Kasumi-1 (cell line): ENCODE measurements around the gene TNNI3.
"Not testable (repeated sequence)": the region's sequence is repeated elsewhere in the genome, so short reads cannot be mapped to it uniquely, and the experiment has no call there.

Experiments used
- DNase-seq, 2 experiments: peaks; one replicate each; lab custom pipeline; 2025; lab: John Stamatoyannopoulos, UW

Gene TNNI3

GRCh38 chr19:55173186-55173713, 15.7 kb upstream of the TNNI3 start:
- DNase-seq = no peak

GRCh38 chr19:55172741-55173140, 15.2 kb upstream of the TNNI3 start:
- DNase-seq = no peak

GRCh38 chr19:55172318-55172717, 14.8 kb upstream of the TNNI3 start:
- DNase-seq = not testable (repeated sequence)

GRCh38 chr19:55171440-55171839, 13.9 kb upstream of the TNNI3 start:
- DNase-seq = no peak

GRCh38 chr19:55169136-55169535, 11.6 kb upstream of the TNNI3 start:
- no peak for DNase-seq

GRCh38 chr19:55166530-55167268, 9.2 kb upstream of the TNNI3 start, which contains the start of gene DNAAF3:
TSS of gene DNAAF3 (minus strand) at chr19:55166613. CDS start at chr19:55166413, 200 bp downstream.
- peak; percentile 97 to 98 for DNase-seq

- DNase-seq = peak; percentile 94 to 96
These were observed 8.5 kb upstream of the TNNI3 start for GRCh38 chr19:55165952-55166529.

GRCh38 chr19:55161571-55162322, 4.2 kb upstream of the TNNI3 start:
- no peak for DNase-seq

GRCh38 chr19:55160986-55161365, 3.4 kb upstream of the TNNI3 start:
- no peak for DNase-seq

- peak; percentile 94 to 95 for DNase-seq
These were observed 2.8 kb upstream of the TNNI3 start for GRCh38 chr19:55160128-55160985.

- no peak for DNase-seq
These were observed 1.6 kb upstream of the TNNI3 start for GRCh38 chr19:55158848-55159749.

GRCh38 chr19:55158423-55158822, 891 bp upstream of the TNNI3 start:
- no peak for DNase-seq

GRCh38 chr19:55156202-55157063, 1.1 kb downstream of the TNNI3 start:
- DNase-seq = no peak

GRCh38 chr19:55155784-55156183, 1.7 kb downstream of the TNNI3 start:
- DNase-seq = not testable (repeated sequence)

GRCh38 chr19:55153652-55154264, 3.8 kb downstream of the TNNI3 start:
- DNase-seq = no peak

- DNase-seq = no peak
These were observed 5.5 kb downstream of the TNNI3 start for GRCh38 chr19:55152017-55152416.

- no peak for DNase-seq
These were observed 8.2 kb downstream of the TNNI3 start, which contains the start of gene TNNT1 for GRCh38 chr19:55149078-55150003. TSS of gene TNNT1 (minus strand) at chr19:55149206. CDS start at chr19:55147157, 2,049 bp downstream.
